OCI-LY7 (cell line): ENCODE data around the gene CARD11.

Experiments used
- EZH2phosphoT487 ChIP-seq: fragments of 200-600 bp; sonication (generic); IDR thresholded peaks from 2 replicates; pipeline ENCODE4 v1.6.1; 2018; ENCODE audit warnings: low read depth, borderline replicate concordance, mild to moderate bottlenecking, mixed run types, antibody characterized with exemption, low read length, moderate library complexity, mixed read lengths
- TF ChIP-seq, protein P1 (sequence below): fragments of 200-600 bp; sonication (generic); conservative IDR thresholded peaks from 2 replicates; pipeline ENCODE4 v1.5.1; 2014; ENCODE audit warnings: mild to moderate bottlenecking, antibody characterized with exemption, low read length, moderate library complexity, mixed read lengths

DNA sequence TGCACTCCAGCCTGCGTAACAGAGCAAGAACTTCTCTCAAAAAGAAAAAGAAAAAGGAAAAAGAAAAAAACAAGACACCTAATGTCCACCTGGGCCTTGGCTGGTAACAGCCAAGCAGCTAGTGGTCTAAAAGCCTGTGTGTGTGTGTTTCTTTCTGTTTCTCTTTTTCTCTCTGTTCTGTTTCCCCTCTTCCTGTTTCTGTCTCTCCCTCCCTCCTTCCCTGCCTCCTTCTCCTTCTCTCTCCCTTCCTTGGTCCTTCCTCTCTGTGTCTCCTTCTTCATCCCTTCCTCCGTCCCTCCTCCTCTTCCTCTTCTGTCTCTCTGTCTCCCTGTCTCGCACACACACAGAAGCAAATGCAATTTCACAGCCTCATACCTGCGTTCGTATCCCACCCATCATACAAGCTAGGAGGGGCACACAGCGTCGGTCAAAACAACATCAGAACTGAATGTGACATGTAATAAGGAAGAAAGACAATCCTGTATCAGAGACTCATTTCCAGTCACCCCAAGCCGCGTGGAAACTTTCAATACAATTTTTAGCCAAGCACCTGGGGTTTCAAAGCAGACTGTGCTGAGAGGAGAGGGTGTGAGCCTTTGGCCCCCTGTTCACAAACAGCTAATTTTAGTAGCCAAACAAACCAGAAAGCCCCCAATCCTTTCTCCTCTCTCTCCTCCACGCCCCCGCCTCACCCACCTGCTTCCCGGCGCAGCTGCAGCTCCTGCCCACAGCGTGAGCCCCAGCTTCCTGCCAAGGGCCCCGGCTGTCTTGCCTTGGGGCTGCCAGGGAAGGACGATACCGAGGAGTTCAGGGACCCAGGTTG is 149.3 kb downstream of the CARD11 start:
- TF ChIP-seq, protein P1, sequence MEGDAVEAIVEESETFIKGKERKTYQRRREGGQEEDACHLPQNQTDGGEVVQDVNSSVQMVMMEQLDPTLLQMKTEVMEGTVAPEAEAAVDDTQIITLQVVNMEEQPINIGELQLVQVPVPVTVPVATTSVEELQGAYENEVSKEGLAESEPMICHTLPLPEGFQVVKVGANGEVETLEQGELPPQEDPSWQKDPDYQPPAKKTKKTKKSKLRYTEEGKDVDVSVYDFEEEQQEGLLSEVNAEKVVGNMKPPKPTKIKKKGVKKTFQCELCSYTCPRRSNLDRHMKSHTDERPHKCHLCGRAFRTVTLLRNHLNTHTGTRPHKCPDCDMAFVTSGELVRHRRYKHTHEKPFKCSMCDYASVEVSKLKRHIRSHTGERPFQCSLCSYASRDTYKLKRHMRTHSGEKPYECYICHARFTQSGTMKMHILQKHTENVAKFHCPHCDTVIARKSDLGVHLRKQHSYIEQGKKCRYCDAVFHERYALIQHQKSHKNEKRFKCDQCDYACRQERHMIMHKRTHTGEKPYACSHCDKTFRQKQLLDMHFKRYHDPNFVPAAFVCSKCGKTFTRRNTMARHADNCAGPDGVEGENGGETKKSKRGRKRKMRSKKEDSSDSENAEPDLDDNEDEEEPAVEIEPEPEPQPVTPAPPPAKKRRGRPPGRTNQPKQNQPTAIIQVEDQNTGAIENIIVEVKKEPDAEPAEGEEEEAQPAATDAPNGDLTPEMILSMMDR: no peak
- no peak for TF ChIP-seq EZH2phosphoT487
